Thymus (tissue), 11 donors: Measurements from ENCODE around the gene IL21R. TPM values are rescaled to one million over a fixed set of nuclear protein-coding genes. Genes with fewer than 3 reads are reported as not detected.

Experiments used
- DNase-seq, 9 donors: peaks; one replicate each; pipeline ENCODE4 v3.0.0-alpha.2; 2013; ENCODE audit warnings: low spot score in 9 of 9, low read depth in 6 of 9, missing footprints in 1 of 9
- H3K27ac ChIP-seq, 2 donors: one replicate each; pipeline ENCODE4 v1.5.1; 2013; ENCODE audit warnings: control low read depth in 1 of 2, low read depth in 1 of 2, low read length in 1 of 2, mild to moderate bottlenecking in 1 of 2, moderate library complexity in 1 of 2
- H3K27me3 ChIP-seq, 2 donors: one replicate each; pipeline ENCODE4 v1.5.1; 2013; ENCODE audit warnings: low read length in 1 of 2; ENCODE audit not compliant: control insufficient read depth in 2 of 2, insufficient read depth in 1 of 2
- H3K36me3 ChIP-seq, 2 donors: one replicate each; pipeline ENCODE4 v1.5.1; 2013; ENCODE audit warnings: low read length in 1 of 2, mild to moderate bottlenecking in 1 of 2, moderate library complexity in 1 of 2; ENCODE audit not compliant: control insufficient read depth in 2 of 2, insufficient read depth in 2 of 2
- H3K4me1 ChIP-seq, 2 donors: one replicate each; pipeline ENCODE4 v1.5.1; 2013; ENCODE audit warnings: low read length in 2 of 2; ENCODE audit not compliant: control insufficient read depth in 2 of 2, insufficient read depth in 2 of 2
- H3K4me3 ChIP-seq, 2 donors: one replicate each; pipeline ENCODE4 v1.5.1; 2013; ENCODE audit warnings: low read length in 2 of 2, control low read depth in 1 of 2, mild to moderate bottlenecking in 1 of 2
- H3K9me3 ChIP-seq, 2 donors: one replicate each; pipeline ENCODE4 v1.5.1; 2013; ENCODE audit warnings: low read length in 1 of 2, mild to moderate bottlenecking in 1 of 2; ENCODE audit not compliant: control insufficient read depth in 2 of 2, insufficient read depth in 1 of 2
- WGBS: extraction: QIAGEN DNeasy Blood & Tissue Kit; methylation state at CpG from one replicate; pipeline ENCODE4 v1.1.7; 2013; 5-methylcytosine and 5-hydroxymethylcytosine counted together
- polyA plus RNA-seq: library from polyadenylated mRNA; stranded (reverse); fragments of 200-250 nt; gene quantifications from one replicate; pipeline ENCODE4 v1.2.3, GENCODE V29; 2013
- total RNA-seq: library from RNA; stranded (reverse); fragments of 120-200 nt; gene quantifications from one replicate; pipeline ENCODE4 v1.2.4, GENCODE V29; 2013
- donor health status: healthy.

Gene IL21R
- total and polyA plus RNA-seq, 2 donors = 10.7 to 12.8 TPM

- no peaks in the 10 kb centered on the region for H3K27me3 ChIP-seq
- 96% methylated on average over 3 of the region's 3 CpGs for WGBS
- H3K27ac ChIP-seq = no peak overlapping the region
- H3K36me3 ChIP-seq = peaks cover 76 to 92% of the 10 kb centered on the region in 2 donors
- H3K4me1 ChIP-seq = no peaks in the 10 kb centered on the region
- no peaks in the 10 kb centered on the region for H3K9me3 ChIP-seq
- no peak for DNase-seq
- H3K4me3 ChIP-seq = no peak overlapping the region
These were observed 84.8 kb downstream of the IL21R start for GRCh38 chr16:27486760-27487159.

GRCh38 chr16:27489421-27489820, 87.4 kb downstream of the IL21R start:
- H3K27ac ChIP-seq = no peak overlapping the region
- no peaks in the 10 kb centered on the region for H3K9me3 ChIP-seq
- no peak overlapping the region for H3K4me3 ChIP-seq
- DNase-seq = no peak
- WGBS = 97% methylated on average over 21 of the region's 21 CpGs
- peaks cover 68 to 85% of the 10 kb centered on the region in 2 donors for H3K36me3 ChIP-seq
- no peaks in the 10 kb centered on the region for H3K4me1 ChIP-seq
- no peaks in the 10 kb centered on the region for H3K27me3 ChIP-seq

GRCh38 chr16:27489906-27490305, 87.9 kb downstream of the IL21R start:
- Histone ChIP-seq H3K27me3 (no peaks in the 10 kb centered on the region), H3K27ac (no peak overlapping the region), H3K4me3 (no peak overlapping the region), H3K36me3 (peaks cover 68 to 85% of the 10 kb centered on the region in 2 donors), H3K4me1 (no peaks in the 10 kb centered on the region), H3K9me3 (no peaks in the 10 kb centered on the region)
- DNase-seq = no peak
- 93% methylated on average over 7 of the region's 7 CpGs for WGBS

- peaks cover 68 to 78% of the 10 kb centered on the region in 2 donors for H3K36me3 ChIP-seq
- no peaks in the 10 kb centered on the region for H3K27me3 ChIP-seq
- WGBS = 97% methylated on average over 16 of the region's 16 CpGs
- no peaks in the 10 kb centered on the region for H3K4me1 ChIP-seq
- no peak for DNase-seq
- H3K4me3 ChIP-seq = no peak overlapping the region
- no peaks in the 10 kb centered on the region for H3K9me3 ChIP-seq
- H3K27ac ChIP-seq = no peak overlapping the region
These were observed 90.1 kb downstream of the IL21R start for GRCh38 chr16:27491894-27492587.

GRCh38 chr16:27492588-27492979, 90.6 kb downstream of the IL21R start:
- Histone ChIP-seq H3K9me3 (no peaks in the 10 kb centered on the region), H3K4me1 (no peaks in the 10 kb centered on the region), H3K36me3 (peaks cover 74 to 78% of the 10 kb centered on the region in 2 donors), H3K27me3 (no peaks in the 10 kb centered on the region), H3K27ac (no peak overlapping the region), H3K4me3 (no peak overlapping the region)
- 98% methylated on average over 11 of the region's 11 CpGs for WGBS
- DNase-seq = no peak

- DNase-seq = no peak
- WGBS = 92% methylated on average over 13 of the region's 13 CpGs
- no peak overlapping the region for H3K27ac ChIP-seq
- H3K9me3 ChIP-seq = no peaks in the 10 kb centered on the region
- H3K4me3 ChIP-seq = no peak overlapping the region
- H3K36me3 ChIP-seq = peaks cover 68 to 75% of the 10 kb centered on the region in 2 donors
- no peaks in the 10 kb centered on the region for H3K4me1 ChIP-seq
- no peaks in the 10 kb centered on the region for H3K27me3 ChIP-seq
These were observed 93.2 kb downstream of the IL21R start for GRCh38 chr16:27495191-27495590.

GRCh38 chr16:27498031-27498825, 96.3 kb downstream of the IL21R start:
- H3K4me1 ChIP-seq = no peaks in the 10 kb centered on the region
- H3K27ac ChIP-seq = peak overlapping the region in 1 of 2 donors; percentile 53
- 94% methylated on average over 9 of the region's 9 CpGs for WGBS
- H3K4me3 ChIP-seq = no peak overlapping the region
- no peak for DNase-seq
- no peaks in the 10 kb centered on the region for H3K9me3 ChIP-seq
- peaks cover 71 to 78% of the 10 kb centered on the region in 2 donors for H3K36me3 ChIP-seq
- H3K27me3 ChIP-seq = no peaks in the 10 kb centered on the region

GRCh38 chr16:27498916-27499658, 97.1 kb downstream of the IL21R start:
- Histone ChIP-seq H3K27ac (peak overlapping the region; percentile 10 to 53), H3K36me3 (peaks cover 77 to 84% of the 10 kb centered on the region in 2 donors), H3K4me1 (no peaks in the 10 kb centered on the region), H3K4me3 (no peak overlapping the region), H3K27me3 (no peaks in the 10 kb centered on the region), H3K9me3 (no peaks in the 10 kb centered on the region)
- 95% methylated on average over 14 of the region's 14 CpGs for WGBS
- no peak for DNase-seq

GRCh38 chr16:27499659-27500055, 97.7 kb downstream of the IL21R start:
- no peak for DNase-seq
- peaks cover 78 to 86% of the 10 kb centered on the region in 2 donors for H3K36me3 ChIP-seq
- no peaks in the 10 kb centered on the region for H3K27me3 ChIP-seq
- no peaks in the 10 kb centered on the region for H3K9me3 ChIP-seq
- no peak overlapping the region for H3K4me3 ChIP-seq
- peak overlapping the region; percentile 1 to 22 for H3K27ac ChIP-seq
- WGBS = 94% methylated on average over 9 of the region's 9 CpGs
- no peaks in the 10 kb centered on the region for H3K4me1 ChIP-seq
